ENCODE results near the gene LRRC49.

GRCh38 chr15:70917955-70918354 lies 25.3 kb downstream of the LRRC49 start:
- TF ChIP-seq CTCF (conservative IDR thresholded peaks at IDR 0.05) (no peak), EZH2 (IDR thresholded peaks at IDR 0.05; ENCODE audit: low read depth) (no peak)
